Omental fat pad (tissue), 4 donors: ENCODE measurements around the gene HSPB7. TPM values are rescaled to one million over a fixed set of nuclear protein-coding genes. Genes with fewer than 3 reads are reported as not detected.
A peak's percentile ranks its signal among the peaks of the same experiment; 100 is the strongest.
"Not testable (repeated sequence)": the region's sequence is repeated elsewhere in the genome, so short reads cannot be mapped to it uniquely, and the experiment has no call there.

Experiments
- ATAC-seq: fragments of 150-250 bp; one replicate; pipeline ENCODE4 v1.9.1; 2016; ENCODE audit warnings: mild to moderate bottlenecking, moderate library complexity; ENCODE audit not compliant: low FRiP score
- DNase-seq: peaks from one replicate; pipeline ENCODE4 v3.0.0-alpha.2; 2019; ENCODE audit warnings: low spot score
- total RNA-seq, 4 donors: library from RNA; depleted of rRNA; stranded (reverse); fragments of >200 nt; gene quantifications; one replicate each; pipeline ENCODE4 v1.1.0, GENCODE V29; 2016
- TF ChIP-seq, protein P1 (sequence below), 3 donors: fragments of 450-650 bp; IDR thresholded peaks; one replicate each; pipeline ENCODE4 v1.5.1; 2016 to 2017; ENCODE audit warnings: antibody characterized with exemption in 3 of 3, mild to moderate bottlenecking in 3 of 3, moderate library complexity in 2 of 3

Gene HSPB7
- total RNA-seq, 4 donors from 2014 or later = 65.7 to 157 (median 128) TPM

GRCh38 chr1:15981679-15982078 is 36.2 kb downstream of the HSPB7 start:
- DNase-seq (no peak), ATAC-seq (no peak)
- TF ChIP-seq, protein P1, sequence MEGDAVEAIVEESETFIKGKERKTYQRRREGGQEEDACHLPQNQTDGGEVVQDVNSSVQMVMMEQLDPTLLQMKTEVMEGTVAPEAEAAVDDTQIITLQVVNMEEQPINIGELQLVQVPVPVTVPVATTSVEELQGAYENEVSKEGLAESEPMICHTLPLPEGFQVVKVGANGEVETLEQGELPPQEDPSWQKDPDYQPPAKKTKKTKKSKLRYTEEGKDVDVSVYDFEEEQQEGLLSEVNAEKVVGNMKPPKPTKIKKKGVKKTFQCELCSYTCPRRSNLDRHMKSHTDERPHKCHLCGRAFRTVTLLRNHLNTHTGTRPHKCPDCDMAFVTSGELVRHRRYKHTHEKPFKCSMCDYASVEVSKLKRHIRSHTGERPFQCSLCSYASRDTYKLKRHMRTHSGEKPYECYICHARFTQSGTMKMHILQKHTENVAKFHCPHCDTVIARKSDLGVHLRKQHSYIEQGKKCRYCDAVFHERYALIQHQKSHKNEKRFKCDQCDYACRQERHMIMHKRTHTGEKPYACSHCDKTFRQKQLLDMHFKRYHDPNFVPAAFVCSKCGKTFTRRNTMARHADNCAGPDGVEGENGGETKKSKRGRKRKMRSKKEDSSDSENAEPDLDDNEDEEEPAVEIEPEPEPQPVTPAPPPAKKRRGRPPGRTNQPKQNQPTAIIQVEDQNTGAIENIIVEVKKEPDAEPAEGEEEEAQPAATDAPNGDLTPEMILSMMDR (IDR thresholded peaks at IDR 0.05) = no peak

- not testable (repeated sequence) for DNase-seq, ATAC-seq
Measured at GRCh38 chr1:15977947-15978346, 39.9 kb downstream of the HSPB7 start.

DNA sequence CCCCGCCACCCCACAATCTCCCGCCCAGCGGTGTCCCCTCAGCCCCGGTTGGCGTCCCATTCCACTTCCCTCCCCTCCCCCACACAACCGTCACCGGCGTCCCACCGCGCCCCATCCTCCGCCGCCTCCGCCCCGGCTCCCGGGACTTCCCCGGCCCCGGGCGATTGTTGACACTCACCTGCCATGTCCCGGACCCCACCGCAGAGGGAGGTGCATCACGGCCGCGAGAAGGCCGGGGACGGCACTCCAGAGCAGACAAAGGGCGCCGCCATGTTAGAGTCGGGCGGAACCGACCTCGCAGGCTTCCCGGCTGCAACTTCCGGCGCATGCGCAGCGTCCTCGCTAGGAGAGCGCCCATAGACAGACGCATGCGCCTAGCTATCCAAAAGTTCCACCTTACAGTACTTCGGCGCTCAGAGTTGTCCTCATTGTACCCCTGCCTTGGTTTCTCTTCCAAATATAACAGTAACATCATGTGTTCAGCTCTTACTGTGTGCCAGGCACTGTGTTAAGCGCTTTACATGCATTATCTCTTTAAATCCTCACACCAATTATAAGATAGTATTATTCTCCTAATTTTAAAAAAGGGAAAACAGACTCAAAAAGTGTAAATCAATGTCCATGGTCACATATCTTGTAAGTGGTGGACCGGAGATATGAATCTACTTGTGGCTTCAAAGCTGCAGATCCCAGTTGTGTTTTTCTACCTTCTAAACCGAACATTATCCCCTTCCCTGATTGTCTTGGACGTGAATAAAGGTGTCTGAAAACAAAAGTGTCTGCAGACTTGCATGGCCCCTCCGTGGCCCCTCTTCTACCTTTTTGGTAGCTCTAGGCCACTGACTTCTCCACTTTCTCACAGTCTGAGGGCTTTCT is 41.8 kb downstream of the HSPB7 start, which contains the start of gene ZBTB17:
Gene ZBTB17, minus strand, starts transcription at position 297 of the 876 bp plus-strand sequence. CDS start 27,606 bp downstream, outside the sequence.
- TF ChIP-seq, protein P1 (IDR thresholded peaks at IDR 0.05) = no peak
- ATAC-seq = peak; percentile 95
- peak; percentile 87 for DNase-seq

DNA sequence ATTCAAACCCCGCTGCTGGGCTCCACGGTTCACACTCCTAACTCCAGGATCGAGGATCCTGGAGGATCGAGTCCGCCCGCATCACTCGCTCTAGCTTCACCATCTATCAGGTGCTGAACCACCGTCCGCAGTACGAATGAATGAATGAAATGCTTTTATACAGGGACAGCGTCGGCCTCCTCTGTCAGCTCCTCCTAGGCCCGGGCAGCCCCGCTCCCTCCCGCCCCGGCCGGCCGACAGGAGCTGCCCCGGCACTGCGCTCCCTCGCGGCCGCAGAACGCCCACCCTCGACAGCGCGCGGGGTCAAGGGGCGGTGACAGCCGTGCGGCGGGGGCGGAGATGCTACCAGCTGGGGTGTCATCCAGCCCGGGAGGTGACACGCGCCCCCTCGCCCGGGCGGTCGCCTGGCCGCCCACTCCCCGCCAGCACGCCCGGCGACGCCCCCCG is 42.5 kb downstream of the HSPB7 start:
- ATAC-seq = peak; percentile 86
- DNase-seq = no peak
- TF ChIP-seq, protein P1 (IDR thresholded peaks at IDR 0.05) = no peak

DNA sequence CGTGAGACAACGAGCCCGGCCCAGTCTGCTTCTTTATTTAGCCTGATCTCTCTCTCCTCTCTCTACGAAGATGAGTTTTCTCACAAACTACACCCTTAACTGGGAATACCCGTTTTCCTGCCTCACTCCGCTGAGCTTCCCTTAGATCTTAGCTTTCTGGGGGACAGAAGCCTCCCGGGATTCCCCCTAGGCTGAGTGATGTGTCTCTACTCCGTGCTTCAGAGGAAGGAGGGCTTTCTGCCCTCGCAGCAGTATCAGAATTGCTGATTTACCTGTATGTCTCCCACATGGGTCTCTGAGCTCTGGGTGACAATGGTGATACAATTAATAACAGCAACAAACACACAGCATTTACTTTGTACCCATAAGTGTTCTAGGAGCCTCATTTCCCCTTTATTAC is 43.0 kb downstream of the HSPB7 start:
- ATAC-seq (no peak), DNase-seq (no peak)
- TF ChIP-seq, protein P1 (IDR thresholded peaks at IDR 0.05) = no peak

DNA sequence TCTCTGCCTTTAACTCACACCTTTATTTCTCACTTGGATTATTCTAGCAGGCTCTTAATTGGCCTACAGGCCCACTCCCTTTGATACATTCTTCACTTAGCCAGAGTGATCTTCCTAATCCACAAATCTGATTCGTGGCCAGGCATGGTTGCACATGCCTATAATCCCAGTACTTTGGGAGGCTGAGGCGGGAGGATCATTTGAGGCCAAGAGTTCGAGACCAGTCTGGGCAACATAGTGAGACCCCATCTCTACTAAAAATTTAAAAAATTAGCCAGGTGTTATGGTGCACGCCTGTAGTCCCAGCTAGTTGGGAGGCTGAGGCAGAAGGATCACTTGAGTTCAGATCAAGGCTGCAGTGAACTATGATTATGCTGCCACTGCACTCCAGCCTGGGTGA is 44.1 kb downstream of the HSPB7 start:
- no peak for DNase-seq
- TF ChIP-seq, protein P1 (IDR thresholded peaks at IDR 0.05) = no peak
- ATAC-seq = no peak

- DNase-seq = no peak
- ATAC-seq = no peak
- TF ChIP-seq, protein P1 (IDR thresholded peaks at IDR 0.05) = no peak
Measured at GRCh38 chr1:15972409-15972808, 45.4 kb downstream of the HSPB7 start.
